Measurements from ENCODE around the gene SEC61A1.
A peak's percentile ranks its signal among the peaks of the same experiment; 100 is the strongest.

SEC61A1 gene

DNA sequence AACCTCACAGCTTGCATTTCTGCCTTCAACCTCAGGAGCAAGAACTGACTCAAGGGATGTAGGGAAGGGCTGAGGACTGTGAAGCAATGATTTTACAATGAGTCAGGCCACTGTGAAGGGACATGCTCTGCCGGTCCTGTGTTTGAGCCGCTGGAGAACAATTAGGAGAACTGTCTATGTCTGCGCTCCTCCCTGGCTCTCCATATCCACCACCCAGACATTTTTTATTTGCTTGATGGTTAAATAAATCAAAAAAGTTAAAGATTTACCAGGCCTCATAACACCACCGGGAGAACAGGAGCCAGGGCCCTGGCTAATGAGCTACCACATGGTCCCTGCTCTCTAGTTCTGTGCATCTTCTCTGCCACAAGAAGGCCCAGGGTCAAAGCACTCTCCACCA, 29.6 kb downstream of the SEC61A1 start:
- H3K4me3 ChIP-seq (ENCODE audit: low read depth in 1 of 5, low read length in 5 of 5): no peak overlapping the region
- H3K27me3 ChIP-seq (ENCODE audit: control insufficient read depth in 5 of 5, insufficient read depth in 4 of 5, low read length in 5 of 5): no peaks in the 10 kb centered on the region
- H3K4me1 ChIP-seq (ENCODE audit: control insufficient read depth in 5 of 5, insufficient read depth in 5 of 5, low read length in 5 of 5): peaks cover 7 to 27% (median 26%) of the 10 kb centered on the region in 5 donors
- peaks cover 0 to 42% (median 10%) of the 10 kb centered on the region in 5 donors for H3K36me3 ChIP-seq (ENCODE audit: control insufficient read depth in 5 of 5, insufficient read depth in 5 of 5, low read length in 5 of 5)
- H3K9ac ChIP-seq (ENCODE audit: low read length in 5 of 5): no peak overlapping the region
- no peak overlapping the region for H3K27ac ChIP-seq (ENCODE audit: low read depth, low read length)
- H3K9me3 ChIP-seq (ENCODE audit: control insufficient read depth in 5 of 5, low read length in 5 of 5): no peaks in the 10 kb centered on the region

DNA sequence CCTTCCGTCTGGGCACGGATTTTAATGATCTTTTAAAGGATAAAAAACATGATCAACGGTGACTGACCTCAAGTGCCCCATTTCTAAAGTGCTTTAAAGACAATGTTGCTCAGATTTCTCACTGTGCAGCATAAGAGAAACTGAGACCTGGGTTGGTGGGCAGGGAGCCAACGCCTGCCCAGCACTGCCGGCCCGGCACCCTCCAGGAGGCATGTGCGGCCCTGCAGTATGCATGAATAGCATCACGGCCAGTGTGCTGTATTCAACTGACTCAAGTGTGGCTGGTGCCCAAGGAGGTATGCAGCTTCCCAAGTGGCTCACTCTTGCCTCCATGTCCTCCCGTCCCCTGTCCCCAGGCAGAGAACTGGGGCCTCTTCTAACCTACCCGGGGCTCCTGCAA, 30.3 kb downstream of the SEC61A1 start:
- Histone ChIP-seq H3K36me3 (ENCODE audit: control insufficient read depth in 5 of 5, insufficient read depth in 5 of 5, low read length in 5 of 5) (peaks cover 0 to 49% (median 15%) of the 10 kb centered on the region in 5 donors), H3K9ac (ENCODE audit: low read length in 5 of 5) (no peak overlapping the region), H3K4me3 (ENCODE audit: low read depth in 1 of 5, low read length in 5 of 5) (no peak overlapping the region), H3K27me3 (ENCODE audit: control insufficient read depth in 5 of 5, insufficient read depth in 4 of 5, low read length in 5 of 5) (no peaks in the 10 kb centered on the region), H3K27ac (ENCODE audit: low read depth, low read length) (no peak overlapping the region), H3K4me1 (ENCODE audit: control insufficient read depth in 5 of 5, insufficient read depth in 5 of 5, low read length in 5 of 5) (peaks cover 5 to 21% (median 20%) of the 10 kb centered on the region in 5 donors), H3K9me3 (ENCODE audit: control insufficient read depth in 5 of 5, low read length in 5 of 5) (no peaks in the 10 kb centered on the region)

DNA sequence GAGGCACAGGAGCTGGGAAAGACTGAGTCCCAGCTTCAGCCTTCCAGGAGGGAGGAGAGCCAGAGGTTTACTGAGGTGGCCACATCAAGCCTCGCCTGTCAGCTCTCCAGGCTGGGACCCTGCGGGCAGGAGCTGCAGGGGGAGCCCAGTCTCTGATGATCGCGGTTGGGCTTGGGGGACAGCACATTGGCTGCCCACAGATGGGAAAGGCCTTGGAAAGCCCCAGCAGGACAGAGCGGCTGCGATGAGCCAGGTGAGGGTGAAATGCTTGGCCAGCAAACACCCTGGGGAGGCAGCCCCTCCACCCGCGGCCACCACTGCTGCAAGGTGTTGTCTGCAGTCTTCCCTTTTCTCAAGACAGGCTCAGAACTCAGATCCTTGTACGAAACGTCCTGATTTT, 31.2 kb downstream of the SEC61A1 start:
- no peaks in the 10 kb centered on the region for H3K27me3 ChIP-seq (ENCODE audit: control insufficient read depth in 5 of 5, insufficient read depth in 4 of 5, low read length in 5 of 5)
- peaks cover 0 to 50% (median 15%) of the 10 kb centered on the region in 5 donors for H3K36me3 ChIP-seq (ENCODE audit: control insufficient read depth in 5 of 5, insufficient read depth in 5 of 5, low read length in 5 of 5)
- no peak overlapping the region for H3K4me3 ChIP-seq (ENCODE audit: low read depth in 1 of 5, low read length in 5 of 5)
- H3K27ac ChIP-seq (ENCODE audit: low read depth, low read length): no peak overlapping the region
- H3K9me3 ChIP-seq (ENCODE audit: control insufficient read depth in 5 of 5, low read length in 5 of 5): no peaks in the 10 kb centered on the region
- peaks cover 5 to 14% (median 13%) of the 10 kb centered on the region in 5 donors for H3K4me1 ChIP-seq (ENCODE audit: control insufficient read depth in 5 of 5, insufficient read depth in 5 of 5, low read length in 5 of 5)
- H3K9ac ChIP-seq (ENCODE audit: low read length in 5 of 5): no peak overlapping the region

GRCh38 chr3:128083980-128084674, 31.9 kb downstream of the SEC61A1 start:
- Histone ChIP-seq H3K27me3 (ENCODE audit: control insufficient read depth in 5 of 5, insufficient read depth in 4 of 5, low read length in 5 of 5) (no peaks in the 10 kb centered on the region), H3K36me3 (ENCODE audit: control insufficient read depth in 5 of 5, insufficient read depth in 5 of 5, low read length in 5 of 5) (peaks cover 0 to 50% (median 15%) of the 10 kb centered on the region in 5 donors), H3K9me3 (ENCODE audit: control insufficient read depth in 5 of 5, low read length in 5 of 5) (no peaks in the 10 kb centered on the region), H3K4me1 (ENCODE audit: control insufficient read depth in 5 of 5, insufficient read depth in 5 of 5, low read length in 5 of 5) (peaks cover 5 to 14% (median 13%) of the 10 kb centered on the region in 5 donors), H3K9ac (ENCODE audit: low read length in 5 of 5) (peak overlapping the region in 2 of 5 donors; percentile 32 to 36), H3K4me3 (ENCODE audit: low read depth in 1 of 5, low read length in 5 of 5) (no peak overlapping the region), H3K27ac (ENCODE audit: low read depth, low read length) (no peak overlapping the region)

DNA sequence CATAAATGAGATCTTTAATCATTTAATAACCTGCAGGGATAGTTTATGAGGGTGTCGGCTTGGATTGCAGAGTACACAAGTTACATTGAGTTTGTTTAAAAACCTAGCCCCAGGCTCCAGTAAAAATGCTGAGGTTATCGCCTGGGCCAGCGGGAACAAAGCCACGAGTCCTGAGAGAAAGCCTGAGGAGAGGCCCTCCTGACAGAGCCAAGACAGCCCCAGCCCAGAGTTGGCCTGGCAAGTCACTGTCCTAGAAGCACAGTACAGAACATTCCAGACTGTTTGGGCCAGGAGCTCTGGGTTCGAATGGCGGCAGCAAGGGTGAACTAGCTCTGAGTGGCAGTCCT, 32.4 kb downstream of the SEC61A1 start:
- no peaks in the 10 kb centered on the region for H3K9me3 ChIP-seq (ENCODE audit: control insufficient read depth in 5 of 5, low read length in 5 of 5)
- H3K27me3 ChIP-seq (ENCODE audit: control insufficient read depth in 5 of 5, insufficient read depth in 4 of 5, low read length in 5 of 5): no peaks in the 10 kb centered on the region
- peak overlapping the region in 2 of 5 donors; percentile 32 to 36 for H3K9ac ChIP-seq (ENCODE audit: low read length in 5 of 5)
- peaks cover 5 to 14% (median 13%) of the 10 kb centered on the region in 5 donors for H3K4me1 ChIP-seq (ENCODE audit: control insufficient read depth in 5 of 5, insufficient read depth in 5 of 5, low read length in 5 of 5)
- peaks cover 0 to 50% (median 15%) of the 10 kb centered on the region in 5 donors for H3K36me3 ChIP-seq (ENCODE audit: control insufficient read depth in 5 of 5, insufficient read depth in 5 of 5, low read length in 5 of 5)
- H3K4me3 ChIP-seq (ENCODE audit: low read depth in 1 of 5, low read length in 5 of 5): no peak overlapping the region
- H3K27ac ChIP-seq (ENCODE audit: low read depth, low read length): no peak overlapping the region

- H3K36me3 ChIP-seq (ENCODE audit: control insufficient read depth in 5 of 5, insufficient read depth in 5 of 5, low read length in 5 of 5): peaks cover 0 to 30% (median 16%) of the 10 kb centered on the region in 5 donors
- H3K4me1 ChIP-seq (ENCODE audit: control insufficient read depth in 5 of 5, insufficient read depth in 5 of 5, low read length in 5 of 5): peaks cover 4 to 12% (median 10%) of the 10 kb centered on the region in 5 donors
- H3K27ac ChIP-seq (ENCODE audit: low read depth, low read length): no peak overlapping the region
- H3K27me3 ChIP-seq (ENCODE audit: control insufficient read depth in 5 of 5, insufficient read depth in 4 of 5, low read length in 5 of 5): no peaks in the 10 kb centered on the region
- H3K4me3 ChIP-seq (ENCODE audit: low read depth in 1 of 5, low read length in 5 of 5): no peak overlapping the region
- no peak overlapping the region for H3K9ac ChIP-seq (ENCODE audit: low read length in 5 of 5)
- H3K9me3 ChIP-seq (ENCODE audit: control insufficient read depth in 5 of 5, low read length in 5 of 5): no peaks in the 10 kb centered on the region
Measured at GRCh38 chr3:128089135-128089534, 36.9 kb downstream of the SEC61A1 start.

GRCh38 chr3:128091586-128091985, 39.3 kb downstream of the SEC61A1 start:
- Histone ChIP-seq H3K27ac (ENCODE audit: low read depth, low read length) (no peak overlapping the region), H3K4me3 (ENCODE audit: low read depth in 1 of 5, low read length in 5 of 5) (no peak overlapping the region), H3K4me1 (ENCODE audit: control insufficient read depth in 5 of 5, insufficient read depth in 5 of 5, low read length in 5 of 5) (peaks cover 0 to 7% (median 4%) of the 10 kb centered on the region in 5 donors), H3K27me3 (ENCODE audit: control insufficient read depth in 5 of 5, insufficient read depth in 4 of 5, low read length in 5 of 5) (no peaks in the 10 kb centered on the region), H3K9ac (ENCODE audit: low read length in 5 of 5) (no peak overlapping the region), H3K36me3 (ENCODE audit: control insufficient read depth in 5 of 5, insufficient read depth in 5 of 5, low read length in 5 of 5) (peaks cover 0 to 29% (median 22%) of the 10 kb centered on the region in 5 donors), H3K9me3 (ENCODE audit: control insufficient read depth in 5 of 5, low read length in 5 of 5) (no peaks in the 10 kb centered on the region)

- H3K9me3 ChIP-seq (ENCODE audit: control insufficient read depth in 5 of 5, low read length in 5 of 5): no peaks in the 10 kb centered on the region
- peaks cover 0 to 7% (median 4%) of the 10 kb centered on the region in 5 donors for H3K4me1 ChIP-seq (ENCODE audit: control insufficient read depth in 5 of 5, insufficient read depth in 5 of 5, low read length in 5 of 5)
- no peaks in the 10 kb centered on the region for H3K27me3 ChIP-seq (ENCODE audit: control insufficient read depth in 5 of 5, insufficient read depth in 4 of 5, low read length in 5 of 5)
- H3K9ac ChIP-seq (ENCODE audit: low read length in 5 of 5): no peak overlapping the region
- H3K4me3 ChIP-seq (ENCODE audit: low read depth in 1 of 5, low read length in 5 of 5): no peak overlapping the region
- H3K27ac ChIP-seq (ENCODE audit: low read depth, low read length): no peak overlapping the region
- peaks cover 10 to 48% (median 44%) of the 10 kb centered on the region in 5 donors for H3K36me3 ChIP-seq (ENCODE audit: control insufficient read depth in 5 of 5, insufficient read depth in 5 of 5, low read length in 5 of 5)
Measured at GRCh38 chr3:128094295-128095151, 42.3 kb downstream of the SEC61A1 start.

DNA sequence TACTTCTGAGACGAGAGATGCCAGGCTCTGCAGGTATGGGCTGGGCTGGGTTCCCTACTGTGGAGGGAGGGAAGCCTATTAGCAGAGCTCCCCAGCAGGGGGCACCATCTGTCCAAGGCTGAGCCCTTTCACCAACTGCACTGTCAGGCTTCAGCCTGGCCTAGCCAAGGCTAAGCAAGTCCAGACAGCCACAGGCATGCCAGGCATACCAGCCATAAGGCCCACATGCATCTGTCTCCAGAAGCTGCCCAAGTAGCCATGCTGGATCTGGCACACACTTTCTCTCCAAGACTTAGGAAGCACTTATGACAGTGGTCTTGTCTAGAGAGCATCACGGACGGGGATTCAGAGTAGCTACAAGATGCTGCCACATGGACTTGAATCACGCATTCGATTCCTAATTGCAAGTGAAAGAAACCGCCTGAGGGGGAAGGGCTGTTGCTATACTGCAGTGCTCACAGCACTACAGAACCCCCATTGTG, 43.0 kb downstream of the SEC61A1 start:
- Histone ChIP-seq H3K36me3 (ENCODE audit: control insufficient read depth in 5 of 5, insufficient read depth in 5 of 5, low read length in 5 of 5) (peaks cover 10 to 55% (median 51%) of the 10 kb centered on the region in 5 donors), H3K27ac (ENCODE audit: low read depth, low read length) (no peak overlapping the region), H3K4me1 (ENCODE audit: control insufficient read depth in 5 of 5, insufficient read depth in 5 of 5, low read length in 5 of 5) (peaks cover 0 to 7% (median 4%) of the 10 kb centered on the region in 5 donors), H3K9me3 (ENCODE audit: control insufficient read depth in 5 of 5, low read length in 5 of 5) (no peaks in the 10 kb centered on the region), H3K27me3 (ENCODE audit: control insufficient read depth in 5 of 5, insufficient read depth in 4 of 5, low read length in 5 of 5) (no peaks in the 10 kb centered on the region), H3K9ac (ENCODE audit: low read length in 5 of 5) (peak overlapping the region in 2 of 5 donors; percentile 6 to 36), H3K4me3 (ENCODE audit: low read depth in 1 of 5, low read length in 5 of 5) (no peak overlapping the region)

DNA sequence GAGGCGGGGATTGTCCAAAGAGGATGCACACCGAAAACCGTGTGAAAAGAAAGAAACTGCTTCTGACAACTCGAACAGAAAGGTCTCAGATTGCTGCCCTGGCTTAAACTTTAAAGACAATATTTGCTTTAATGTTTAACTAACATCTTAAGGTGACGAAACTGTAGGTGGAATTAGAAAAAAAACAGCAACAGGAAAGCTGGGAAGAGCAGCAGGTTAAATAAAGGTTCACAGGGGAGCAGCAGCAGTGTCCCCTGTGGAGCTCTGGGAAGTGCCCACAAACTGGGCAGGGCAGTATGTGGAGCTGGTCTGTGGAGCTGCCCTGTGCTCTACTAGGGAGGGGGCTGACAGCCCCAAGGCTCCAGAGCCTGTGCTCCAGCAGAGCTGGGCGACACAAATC, 46.0 kb downstream of the SEC61A1 start:
- H3K4me1 ChIP-seq (ENCODE audit: control insufficient read depth in 5 of 5, insufficient read depth in 5 of 5, low read length in 5 of 5): peaks cover 0 to 7% (median 4%) of the 10 kb centered on the region in 5 donors
- no peak overlapping the region for H3K9ac ChIP-seq (ENCODE audit: low read length in 5 of 5)
- H3K27me3 ChIP-seq (ENCODE audit: control insufficient read depth in 5 of 5, insufficient read depth in 4 of 5, low read length in 5 of 5): no peaks in the 10 kb centered on the region
- H3K4me3 ChIP-seq (ENCODE audit: low read depth in 1 of 5, low read length in 5 of 5): no peak overlapping the region
- no peak overlapping the region for H3K27ac ChIP-seq (ENCODE audit: low read depth, low read length)
- peaks cover 12 to 70% (median 59%) of the 10 kb centered on the region in 5 donors for H3K36me3 ChIP-seq (ENCODE audit: control insufficient read depth in 5 of 5, insufficient read depth in 5 of 5, low read length in 5 of 5)
- H3K9me3 ChIP-seq (ENCODE audit: control insufficient read depth in 5 of 5, low read length in 5 of 5): no peaks in the 10 kb centered on the region
